Neural cell (in vitro differentiated cells): ENCODE data around the gene MVD. TPM values are rescaled to one million over a fixed set of nuclear protein-coding genes. Genes with fewer than 3 reads are reported as not detected.

ENCODE experiments used
- H2AFZ ChIP-seq: fragments of 200-600, 300-800 bp; sonication (generic), shearing (Covaris generic); 2 replicates; pipeline ENCODE4 v1.6.0; 2014; ENCODE audit warnings: low read depth, mild to moderate bottlenecking, antibody characterized with exemption, low read length, moderate library complexity
- H3F3A ChIP-seq: fragments of 200-600 bp; shearing (Covaris generic); 2 replicates; pipeline ENCODE4 v1.6.1; 2016; ENCODE audit warnings: mild to moderate bottlenecking, moderate library complexity, mixed read lengths, antibody characterized with exemption, low read length; ENCODE audit not compliant: insufficient read depth, poor library complexity, severe bottlenecking
- H3K27ac ChIP-seq: fragments of 200-600, 300-800 bp; sonication (generic), shearing (Covaris generic); 2 replicates; pipeline ENCODE4 v1.5.1; 2014; ENCODE audit warnings: mild to moderate bottlenecking, low read length, moderate library complexity
- H3K27me3 ChIP-seq: fragments of 300-800, 200-600 bp; sonication (generic), shearing (Covaris generic); 2 replicates; pipeline ENCODE4 v1.6.0; 2014; ENCODE audit warnings: mild to moderate bottlenecking, low read depth, low read length, moderate library complexity; ENCODE audit not compliant: insufficient read depth
- H3K36me3 ChIP-seq: fragments of 300-800, 200-600 bp; sonication (generic), shearing (Covaris generic); 2 replicates; pipeline ENCODE4 v1.5.1; 2014; ENCODE audit warnings: mild to moderate bottlenecking, antibody characterized with exemption, low read length, moderate library complexity; ENCODE audit not compliant: insufficient read depth
- H3K4me2 ChIP-seq: fragments of 300-800, 200-600 bp; sonication (generic), shearing (Covaris generic); 2 replicates; pipeline ENCODE4 v1.6.0; 2014; ENCODE audit warnings: mild to moderate bottlenecking, low read length
- H3K4me3 ChIP-seq: fragments of 300-800, 200-600 bp; sonication (generic), shearing (Covaris generic); 2 replicates; pipeline ENCODE4 v1.5.1; 2014; ENCODE audit warnings: mild to moderate bottlenecking, low read length, moderate library complexity
- H3K79me2 ChIP-seq: fragments of 200-600 bp; shearing (Covaris generic); replicated peaks from 2 replicates; pipeline ENCODE4 v1.6.0; 2014; ENCODE audit warnings: mild to moderate bottlenecking, low read length, moderate library complexity; ENCODE audit not compliant: insufficient read depth
- H3K9ac ChIP-seq: fragments of 300-800, 200-600 bp; sonication (generic), shearing (Covaris generic); 2 replicates; pipeline ENCODE4 v1.6.1; 2016; ENCODE audit warnings: mild to moderate bottlenecking, low read length, mixed read lengths
- H3K9me2 ChIP-seq: fragments of 200-600 bp; shearing (Covaris generic); 2 replicates; pipeline ENCODE4 v1.6.1; 2016; ENCODE audit warnings: mild to moderate bottlenecking, low read length, mixed read lengths; ENCODE audit not compliant: insufficient read depth
- H3K9me3 ChIP-seq: fragments of 200-600, 300-800 bp; sonication (generic), shearing (Covaris generic); 2 replicates; pipeline ENCODE4 v1.6.1; 2016; ENCODE audit warnings: mild to moderate bottlenecking, mixed run types, low read length, moderate library complexity, mixed read lengths
- H4K20me1 ChIP-seq: fragments of 200-600 bp; shearing (Covaris generic); 2 replicates; pipeline ENCODE4 v1.6.1; 2016; ENCODE audit warnings: mild to moderate bottlenecking, mixed run types; ENCODE audit not compliant: insufficient read depth
- EP300 ChIP-seq: fragments of 450-650 bp; conservative IDR thresholded peaks from 2 replicates; pipeline ENCODE4 v1.6.1; 2014; ENCODE audit warnings: antibody characterized with exemption, mild to moderate bottlenecking, moderate library complexity; ENCODE audit not compliant: poor library complexity, severe bottlenecking
- EZH2 ChIP-seq: fragments of 200-600, 300-800 bp; shearing (Covaris generic), sonication (generic); IDR thresholded peaks from 2 replicates; pipeline ENCODE4 v1.6.1; 2014; ENCODE audit warnings: antibody characterized with exemption, low read length, borderline replicate concordance, mild to moderate bottlenecking; ENCODE audit not compliant: insufficient read depth, poor library complexity, severe bottlenecking
- MXI1 ChIP-seq: fragments of 450-650 bp; conservative IDR thresholded peaks from 2 replicates; pipeline ENCODE4 v1.6.1; 2014; ENCODE audit warnings: antibody characterized with exemption, mild to moderate bottlenecking; ENCODE audit not compliant: poor library complexity, severe bottlenecking
- POLR2AphosphoS5 ChIP-seq: IDR thresholded peaks from 2 replicates; pipeline ENCODE4 v1.6.1; 2012
- RAD21 ChIP-seq: fragments of 450-650 bp; conservative IDR thresholded peaks from 2 replicates; pipeline ENCODE4 v1.6.1; 2014; ENCODE audit warnings: antibody characterized with exemption, mild to moderate bottlenecking, moderate library complexity
- SMC3 ChIP-seq: fragments of 450-650 bp; conservative IDR thresholded peaks from 2 replicates; pipeline ENCODE4 v1.6.1; 2014; ENCODE audit warnings: antibody characterized with exemption, mild to moderate bottlenecking, moderate library complexity; ENCODE audit not compliant: poor library complexity
- TAF1 ChIP-seq: IDR thresholded peaks from 2 replicates; pipeline ENCODE4 v1.6.1; 2012; ENCODE audit warnings: low read depth
- polyA plus RNA-seq: library from polyadenylated mRNA; depleted of rRNA; stranded (reverse); fragments of >200 nt; gene quantifications from 2 replicates; pipeline ENCODE4 v1.2.3, GENCODE V29; 2014
- TF ChIP-seq, protein P1 (sequence below): IDR thresholded peaks from 2 replicates; pipeline ENCODE4 v1.6.1; 2012; ENCODE audit warnings: borderline replicate concordance
- TF ChIP-seq, protein P2 (sequence below): fragments of 450-650 bp; IDR thresholded peaks from 2 replicates; pipeline ENCODE4 v1.5.1; 2014; ENCODE audit warnings: antibody characterized with exemption, mild to moderate bottlenecking, moderate library complexity; ENCODE audit not compliant: poor library complexity, severe bottlenecking

MVD gene
- polyA plus RNA-seq, 1 donor from 2014 or later: 232 TPM

DNA sequence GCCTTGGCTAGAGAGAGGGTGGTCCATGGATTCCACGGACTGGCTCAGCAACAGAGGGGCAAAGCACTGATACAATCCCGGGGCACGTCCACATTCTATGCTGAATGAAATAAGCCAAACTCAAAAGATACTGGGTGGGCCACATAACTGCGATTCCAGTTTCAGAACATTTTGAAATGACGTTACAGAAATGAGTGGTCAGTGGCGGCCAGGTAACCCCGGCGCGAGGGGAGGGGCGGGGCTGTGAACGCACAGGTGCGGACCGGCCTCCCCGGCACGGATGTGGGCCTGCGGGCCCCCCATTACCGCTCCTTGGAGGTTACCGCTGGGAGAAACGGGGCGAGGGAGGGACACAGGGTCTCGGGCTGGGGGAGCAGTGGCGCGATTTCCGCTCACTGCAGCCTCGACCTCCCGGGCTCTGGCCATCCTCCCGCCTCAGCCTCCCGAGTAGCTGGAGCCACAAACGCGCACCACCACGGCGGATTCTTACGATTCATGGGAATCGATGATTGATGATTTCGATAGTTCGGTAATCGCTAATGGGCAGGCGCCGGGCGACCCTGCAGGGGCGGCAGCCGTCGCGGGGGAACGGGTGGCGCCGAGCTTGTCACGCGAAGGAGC, 559 bp downstream of the MVD start:
- H3K9me2 ChIP-seq: no peaks in the 10 kb centered on the region
- no peaks in the 10 kb centered on the region for H3F3A ChIP-seq
- peak overlapping the region; percentile 97 for H3K9ac ChIP-seq
- peak overlapping the region; percentile 27 for H3K4me2 ChIP-seq
- H4K20me1 ChIP-seq: no peaks in the 10 kb centered on the region
- no peaks in the 10 kb centered on the region for H3K36me3 ChIP-seq
- H2AFZ ChIP-seq: no peak overlapping the region
- H3K27ac ChIP-seq: peak overlapping the region; percentile 94
- H3K9me3 ChIP-seq: no peaks in the 10 kb centered on the region
- H3K79me2 ChIP-seq: peaks cover 28% of the 10 kb centered on the region
- H3K27me3 ChIP-seq: no peaks in the 10 kb centered on the region
- TF ChIP-seq RAD21: no peak
- TF ChIP-seq, protein P1, sequence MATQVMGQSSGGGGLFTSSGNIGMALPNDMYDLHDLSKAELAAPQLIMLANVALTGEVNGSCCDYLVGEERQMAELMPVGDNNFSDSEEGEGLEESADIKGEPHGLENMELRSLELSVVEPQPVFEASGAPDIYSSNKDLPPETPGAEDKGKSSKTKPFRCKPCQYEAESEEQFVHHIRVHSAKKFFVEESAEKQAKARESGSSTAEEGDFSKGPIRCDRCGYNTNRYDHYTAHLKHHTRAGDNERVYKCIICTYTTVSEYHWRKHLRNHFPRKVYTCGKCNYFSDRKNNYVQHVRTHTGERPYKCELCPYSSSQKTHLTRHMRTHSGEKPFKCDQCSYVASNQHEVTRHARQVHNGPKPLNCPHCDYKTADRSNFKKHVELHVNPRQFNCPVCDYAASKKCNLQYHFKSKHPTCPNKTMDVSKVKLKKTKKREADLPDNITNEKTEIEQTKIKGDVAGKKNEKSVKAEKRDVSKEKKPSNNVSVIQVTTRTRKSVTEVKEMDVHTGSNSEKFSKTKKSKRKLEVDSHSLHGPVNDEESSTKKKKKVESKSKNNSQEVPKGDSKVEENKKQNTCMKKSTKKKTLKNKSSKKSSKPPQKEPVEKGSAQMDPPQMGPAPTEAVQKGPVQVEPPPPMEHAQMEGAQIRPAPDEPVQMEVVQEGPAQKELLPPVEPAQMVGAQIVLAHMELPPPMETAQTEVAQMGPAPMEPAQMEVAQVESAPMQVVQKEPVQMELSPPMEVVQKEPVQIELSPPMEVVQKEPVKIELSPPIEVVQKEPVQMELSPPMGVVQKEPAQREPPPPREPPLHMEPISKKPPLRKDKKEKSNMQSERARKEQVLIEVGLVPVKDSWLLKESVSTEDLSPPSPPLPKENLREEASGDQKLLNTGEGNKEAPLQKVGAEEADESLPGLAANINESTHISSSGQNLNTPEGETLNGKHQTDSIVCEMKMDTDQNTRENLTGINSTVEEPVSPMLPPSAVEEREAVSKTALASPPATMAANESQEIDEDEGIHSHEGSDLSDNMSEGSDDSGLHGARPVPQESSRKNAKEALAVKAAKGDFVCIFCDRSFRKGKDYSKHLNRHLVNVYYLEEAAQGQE: peak; percentile 12
- peak overlapping the region; percentile 94 for H3K4me3 ChIP-seq

DNA sequence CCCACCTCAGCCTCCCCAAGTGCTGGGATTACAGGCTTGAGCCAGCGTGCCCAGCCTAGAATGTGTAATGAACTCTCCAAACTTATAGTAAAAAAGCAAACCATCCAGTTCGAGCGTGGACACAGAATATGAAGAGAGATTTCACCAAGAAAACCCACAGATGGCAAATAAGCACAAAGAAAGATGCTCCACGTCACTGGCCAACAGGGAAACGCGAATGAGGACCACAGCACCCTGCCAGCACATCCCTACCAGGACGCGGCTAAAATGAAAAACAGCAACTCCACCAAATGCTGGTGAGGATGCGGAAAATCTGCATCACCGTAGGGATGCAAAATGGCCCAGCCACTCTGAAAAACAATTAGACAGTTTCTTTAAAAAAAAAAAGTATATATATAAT, 1.4 kb downstream of the MVD start:
- Histone ChIP-seq H3K27me3 (no peaks in the 10 kb centered on the region), H3K9ac (no peak overlapping the region), H3K9me3 (no peaks in the 10 kb centered on the region), H3K79me2 (peaks cover 28% of the 10 kb centered on the region), H3F3A (no peaks in the 10 kb centered on the region), H3K27ac (no peak overlapping the region), H3K9me2 (no peaks in the 10 kb centered on the region), H4K20me1 (no peaks in the 10 kb centered on the region), H2AFZ (no peak overlapping the region), H3K4me3 (peak overlapping the region; percentile 94), H3K36me3 (no peaks in the 10 kb centered on the region), H3K4me2 (peak overlapping the region; percentile 27)
- TF ChIP-seq POLR2AphosphoS5 (no peak), RAD21 (no peak), MXI1 (no peak), EP300 (no peak), TAF1 (no peak), EZH2 (no peak), SMC3 (no peak)
- TF ChIP-seq, protein P2, sequence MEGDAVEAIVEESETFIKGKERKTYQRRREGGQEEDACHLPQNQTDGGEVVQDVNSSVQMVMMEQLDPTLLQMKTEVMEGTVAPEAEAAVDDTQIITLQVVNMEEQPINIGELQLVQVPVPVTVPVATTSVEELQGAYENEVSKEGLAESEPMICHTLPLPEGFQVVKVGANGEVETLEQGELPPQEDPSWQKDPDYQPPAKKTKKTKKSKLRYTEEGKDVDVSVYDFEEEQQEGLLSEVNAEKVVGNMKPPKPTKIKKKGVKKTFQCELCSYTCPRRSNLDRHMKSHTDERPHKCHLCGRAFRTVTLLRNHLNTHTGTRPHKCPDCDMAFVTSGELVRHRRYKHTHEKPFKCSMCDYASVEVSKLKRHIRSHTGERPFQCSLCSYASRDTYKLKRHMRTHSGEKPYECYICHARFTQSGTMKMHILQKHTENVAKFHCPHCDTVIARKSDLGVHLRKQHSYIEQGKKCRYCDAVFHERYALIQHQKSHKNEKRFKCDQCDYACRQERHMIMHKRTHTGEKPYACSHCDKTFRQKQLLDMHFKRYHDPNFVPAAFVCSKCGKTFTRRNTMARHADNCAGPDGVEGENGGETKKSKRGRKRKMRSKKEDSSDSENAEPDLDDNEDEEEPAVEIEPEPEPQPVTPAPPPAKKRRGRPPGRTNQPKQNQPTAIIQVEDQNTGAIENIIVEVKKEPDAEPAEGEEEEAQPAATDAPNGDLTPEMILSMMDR: no peak
- TF ChIP-seq, protein P1: no peak
